Measurements from ENCODE around the gene M1AP.

GRCh38 chr2:74599676-74600075 is 48.5 kb downstream of the M1AP start:
- TF ChIP-seq, protein P1, sequence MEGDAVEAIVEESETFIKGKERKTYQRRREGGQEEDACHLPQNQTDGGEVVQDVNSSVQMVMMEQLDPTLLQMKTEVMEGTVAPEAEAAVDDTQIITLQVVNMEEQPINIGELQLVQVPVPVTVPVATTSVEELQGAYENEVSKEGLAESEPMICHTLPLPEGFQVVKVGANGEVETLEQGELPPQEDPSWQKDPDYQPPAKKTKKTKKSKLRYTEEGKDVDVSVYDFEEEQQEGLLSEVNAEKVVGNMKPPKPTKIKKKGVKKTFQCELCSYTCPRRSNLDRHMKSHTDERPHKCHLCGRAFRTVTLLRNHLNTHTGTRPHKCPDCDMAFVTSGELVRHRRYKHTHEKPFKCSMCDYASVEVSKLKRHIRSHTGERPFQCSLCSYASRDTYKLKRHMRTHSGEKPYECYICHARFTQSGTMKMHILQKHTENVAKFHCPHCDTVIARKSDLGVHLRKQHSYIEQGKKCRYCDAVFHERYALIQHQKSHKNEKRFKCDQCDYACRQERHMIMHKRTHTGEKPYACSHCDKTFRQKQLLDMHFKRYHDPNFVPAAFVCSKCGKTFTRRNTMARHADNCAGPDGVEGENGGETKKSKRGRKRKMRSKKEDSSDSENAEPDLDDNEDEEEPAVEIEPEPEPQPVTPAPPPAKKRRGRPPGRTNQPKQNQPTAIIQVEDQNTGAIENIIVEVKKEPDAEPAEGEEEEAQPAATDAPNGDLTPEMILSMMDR (optimal IDR thresholded peaks at IDR 0.05 in 1 of 3, IDR thresholded peaks at IDR 0.05 in 1 of 3, conservative IDR thresholded peaks at IDR 0.05 in 1 of 3; ENCODE audit: extremely low read depth in 1 of 3, insufficient read depth in 2 of 3, low read length in 3 of 3): no peak
- no peak for TF ChIP-seq EZH2 (IDR thresholded peaks at IDR 0.05; ENCODE audit: low read length)
